D341Med (cell line): ENCODE data around the gene EYA3.

Source experiments
- DNase-seq: peaks from one replicate; pipeline ENCODE4 v3.0.0; 2012; ENCODE audit warnings: low spot score

EYA3 gene

DNA sequence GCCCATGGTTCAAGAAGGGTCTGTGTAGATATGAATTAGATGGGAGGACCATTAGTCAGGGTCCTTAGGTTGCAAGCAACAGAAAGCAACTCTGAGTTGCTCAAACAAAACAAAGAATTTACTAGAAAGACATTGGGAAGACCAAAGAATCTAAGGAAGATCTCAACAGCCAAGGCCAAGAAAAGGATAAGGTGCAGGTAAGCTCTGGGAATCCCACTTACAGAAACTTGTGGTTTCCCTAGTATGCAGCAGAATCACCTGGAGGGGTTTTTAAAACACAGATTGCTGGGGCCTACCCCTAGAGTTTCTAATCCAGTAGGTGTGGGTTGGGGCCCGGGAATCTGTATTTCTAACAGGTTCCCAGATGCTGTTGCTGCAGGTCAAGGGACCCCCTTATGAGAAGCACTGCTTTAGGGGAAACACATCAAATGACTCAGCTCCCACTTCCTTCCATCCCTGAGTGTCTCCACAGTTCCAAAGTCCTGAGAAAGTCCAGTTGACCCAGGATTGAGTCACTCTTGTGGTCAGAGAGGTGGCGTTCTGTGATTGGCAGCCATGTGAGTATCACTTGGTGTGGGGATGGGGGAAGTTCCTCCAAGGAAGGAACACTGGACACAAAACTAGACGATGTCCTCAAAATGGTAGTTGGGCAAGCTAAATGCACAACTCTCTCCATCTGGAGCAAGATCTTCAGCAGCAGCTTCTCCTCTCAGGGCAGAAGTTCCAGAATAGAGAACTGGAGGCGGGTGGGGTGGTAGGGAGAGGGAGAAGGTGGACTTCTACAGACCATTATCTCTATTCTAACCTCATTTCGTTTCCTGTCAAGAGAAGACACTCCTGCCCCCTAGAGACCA lies 24.2 kb upstream of the EYA3 start:
- DNase-seq = no peak

GRCh38 chr1:28111157-28111556 lies 22.7 kb upstream of the EYA3 start:
- no peak for DNase-seq

GRCh38 chr1:28110555-28110954 lies 22.1 kb upstream of the EYA3 start:
- DNase-seq = no peak

- DNase-seq = peak; percentile 34
Observed at GRCh38 chr1:28109639-28110038, 21.2 kb upstream of the EYA3 start.

DNA sequence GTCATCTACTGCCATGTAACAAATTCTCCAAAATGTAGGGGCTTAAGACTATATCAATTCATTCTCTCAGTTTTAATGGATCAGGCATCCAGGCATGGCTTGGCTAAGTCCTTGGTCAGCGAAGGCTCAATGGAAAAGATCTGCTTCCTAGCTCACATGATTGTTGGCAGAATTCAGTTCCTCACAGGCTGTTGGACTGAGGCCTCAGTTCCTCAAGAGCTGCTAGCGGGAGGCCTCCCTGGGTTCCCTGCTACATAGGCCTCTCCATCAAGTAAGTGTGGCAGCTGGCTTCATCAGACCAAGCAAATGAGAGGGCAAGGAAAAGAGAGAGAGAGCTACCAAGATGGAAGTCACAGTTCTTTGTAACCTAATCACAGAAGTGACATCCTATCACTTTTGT lies 19.6 kb upstream of the EYA3 start:
- no peak for DNase-seq

DNA sequence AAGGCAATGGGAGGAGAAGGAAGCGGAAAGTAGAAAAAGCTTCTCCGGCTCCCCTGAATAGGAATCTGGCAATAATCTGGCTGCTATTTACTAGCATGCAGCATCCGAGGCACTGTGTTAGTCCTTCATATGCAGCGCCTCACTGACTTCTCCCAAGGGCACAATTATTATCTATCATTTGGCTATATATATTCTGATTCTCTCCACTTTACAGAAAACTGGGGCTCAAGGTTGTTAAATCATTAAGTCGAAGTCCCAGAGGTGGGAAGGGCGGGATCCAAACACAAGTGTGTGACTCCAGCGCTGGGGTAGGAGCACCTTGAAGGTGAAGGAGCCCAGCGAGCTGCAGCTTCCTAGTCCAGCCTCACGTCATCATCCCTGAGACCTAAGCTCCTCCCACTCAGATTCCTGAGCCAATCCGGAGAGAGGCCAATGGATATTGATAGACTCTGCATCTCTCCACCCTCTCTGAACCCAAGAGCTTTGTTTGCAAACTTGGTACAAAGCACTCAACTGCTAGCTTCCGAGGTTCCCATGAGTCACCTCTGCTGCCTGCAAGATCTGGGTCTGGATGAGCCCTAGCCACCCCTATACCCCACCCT lies 16.6 kb upstream of the EYA3 start:
- DNase-seq = no peak

GRCh38 chr1:28102189-28102588 lies 13.8 kb upstream of the EYA3 start:
- no peak for DNase-seq

- no peak for DNase-seq
Observed at GRCh38 chr1:28099050-28099769, 10.8 kb upstream of the EYA3 start.

- no peak for DNase-seq
Observed at GRCh38 chr1:28097100-28097472, 8.7 kb upstream of the EYA3 start.

- DNase-seq = no peak
Observed at GRCh38 chr1:28096210-28097099, 8.0 kb upstream of the EYA3 start.

- DNase-seq = peak; percentile 55
Observed at GRCh38 chr1:28091043-28091781, 2.8 kb upstream of the EYA3 start.

- DNase-seq = peak; percentile 34
Observed at GRCh38 chr1:28087614-28088167, 719 bp downstream of the EYA3 start.

DNA sequence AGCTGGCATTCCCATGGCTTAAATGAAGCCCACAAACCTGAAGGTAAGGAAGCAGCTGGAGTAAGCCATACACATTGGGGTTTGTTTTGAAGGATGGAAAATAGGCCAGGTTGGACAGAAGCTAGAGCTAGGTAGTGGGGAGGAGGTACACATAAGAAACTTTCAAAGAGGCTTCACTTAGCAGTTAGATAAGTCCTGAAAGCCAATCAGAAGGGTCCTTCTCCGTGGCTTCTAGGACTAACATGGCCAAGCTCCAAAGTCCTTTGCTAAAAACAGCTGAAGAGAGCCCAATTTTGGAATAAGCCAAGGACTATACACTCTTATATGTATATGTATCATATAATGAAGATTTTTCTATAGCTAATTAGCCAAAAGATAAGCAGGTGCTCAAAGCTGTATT lies 1.8 kb downstream of the EYA3 start:
- DNase-seq = no peak

GRCh38 chr1:28085129-28085528 lies 3.3 kb downstream of the EYA3 start:
- DNase-seq = no peak

GRCh38 chr1:28083876-28084275 lies 4.5 kb downstream of the EYA3 start:
- no peak for DNase-seq

- DNase-seq = no peak
Observed at GRCh38 chr1:28078680-28079626, 9.5 kb downstream of the EYA3 start.

- DNase-seq = no peak
Observed at GRCh38 chr1:28078262-28078661, 10.1 kb downstream of the EYA3 start.

- DNase-seq = no peak
Observed at GRCh38 chr1:28074892-28075511, 13.4 kb downstream of the EYA3 start.

GRCh38 chr1:28073867-28074266 lies 14.5 kb downstream of the EYA3 start:
- no peak for DNase-seq
